GM12891 (cell line): ENCODE results near the gene MCOLN2. TPM values are rescaled to one million over a fixed set of nuclear protein-coding genes. Genes with fewer than 3 reads are reported as not detected.
A peak's percentile ranks its signal among the peaks of the same experiment; 100 is the strongest.

Experiments used
- DNase-seq: peaks from one replicate; pipeline ENCODE4 v3.0.0; 2011; ENCODE audit warnings: low spot score; ENCODE audit not compliant: insufficient read length
- FAIRE-seq: peaks from 2 replicates; lab custom pipeline; 2011; peaks lifted over from hg19 to GRCh38; lab: Jason Lieb, UNC
- PAX5 ChIP-seq: IDR thresholded peaks from 2 replicates; pipeline ENCODE4 v1.6.1; 2011; ENCODE audit warnings: low read length, moderate library complexity, mild to moderate bottlenecking; ENCODE audit not compliant: insufficient read depth, severe bottlenecking
- POLR2A ChIP-seq: IDR thresholded peaks from 2 replicates; pipeline ENCODE4 v1.6.1; 2011; ENCODE audit warnings: low read depth, low read length, control low read depth
- POLR2AphosphoS5 ChIP-seq: IDR thresholded peaks from 2 replicates; pipeline ENCODE4 v1.6.1; 2011; ENCODE audit warnings: low read depth, low read length, control low read depth
- POU2F2 ChIP-seq: IDR thresholded peaks from 2 replicates; pipeline ENCODE4 v1.6.1; 2011; ENCODE audit warnings: low read depth, mild to moderate bottlenecking, control low read depth, low read length, moderate library complexity
- SPI1 ChIP-seq: IDR thresholded peaks from 2 replicates; pipeline ENCODE4 v1.6.1; 2011; ENCODE audit warnings: low read depth, low read length, control low read depth
- TAF1 ChIP-seq: IDR thresholded peaks from 2 replicates; pipeline ENCODE4 v1.6.1; 2011; ENCODE audit warnings: low read depth, low read length, control low read depth
- polyA plus RNA-seq: library from polyadenylated mRNA; unstranded; fragments of >200 nt; gene quantifications from one replicate; pipeline ENCODE4 v1.2.1, GENCODE V29; 2012; ENCODE audit warnings: low read depth, missing spikeins, inconsistent platforms; ENCODE audit not compliant: missing spikeins

Gene MCOLN2
- 59.0 TPM for polyA plus RNA-seq

GRCh38 chr1:84996846-84997666, at the start of gene MCOLN2:
Gene MCOLN2, minus strand, starts transcription at chr1:84997113. Its CDS starts 241 bp downstream, at chr1:84996872.
- DNase-seq, result peak; percentile 64
- TF ChIP-seq POLR2A, result 0 out of 2 replicates have a peak, but pooled peaks have one; percentile 43
- TF ChIP-seq PAX5, result peak; percentile 28
- TF ChIP-seq POLR2AphosphoS5, result peak; percentile 73
- peak; percentile 61 for TF ChIP-seq TAF1
- 0 out of 2 replicates have a peak, but pooled peaks have one; percentile 20 for TF ChIP-seq POU2F2
- no peak for TF ChIP-seq SPI1
- FAIRE-seq, result peak; percentile 79

GRCh38 chr1:85042413-85042812, 45.5 kb upstream of the MCOLN2 start:
- no peak for DNase-seq
- FAIRE-seq, result no peak
- TF ChIP-seq SPI1 (no peak), POU2F2 (no peak), PAX5 (no peak), POLR2AphosphoS5 (no peak), POLR2A (no peak), TAF1 (no peak)

- FAIRE-seq (no peak), DNase-seq (no peak)
- TF ChIP-seq POU2F2 (no peak), POLR2A (no peak), SPI1 (no peak), POLR2AphosphoS5 (no peak), PAX5 (no peak), TAF1 (no peak)
Observed at GRCh38 chr1:85041793-85042192, 44.9 kb upstream of the MCOLN2 start.

GRCh38 chr1:85033221-85033620, 36.3 kb upstream of the MCOLN2 start:
- no peak for TF ChIP-seq POU2F2
- TF ChIP-seq SPI1, result no peak
- TF ChIP-seq PAX5, result no peak
- no peak for TF ChIP-seq POLR2AphosphoS5
- no peak for TF ChIP-seq TAF1
- no peak for TF ChIP-seq POLR2A
- FAIRE-seq (no peak), DNase-seq (no peak)

GRCh38 chr1:85030536-85030935, 33.6 kb upstream of the MCOLN2 start:
- FAIRE-seq (no peak), DNase-seq (no peak)
- TF ChIP-seq PAX5 (no peak), POU2F2 (no peak), TAF1 (no peak), POLR2A (no peak), SPI1 (no peak), POLR2AphosphoS5 (no peak)

- DNase-seq, result no peak
- no peak for TF ChIP-seq POLR2A
- no peak for TF ChIP-seq SPI1
- TF ChIP-seq TAF1, result no peak
- TF ChIP-seq POLR2AphosphoS5, result no peak
- no peak for TF ChIP-seq POU2F2
- TF ChIP-seq PAX5, result no peak
- no peak for FAIRE-seq
Observed at GRCh38 chr1:85028151-85028550, 31.2 kb upstream of the MCOLN2 start.

GRCh38 chr1:85027242-85027983, 30.5 kb upstream of the MCOLN2 start:
- DNase-seq, result no peak
- peak; percentile 9 for FAIRE-seq
- TF ChIP-seq SPI1 (no peak), POU2F2 (no peak), TAF1 (no peak), POLR2A (no peak), POLR2AphosphoS5 (no peak), PAX5 (no peak)

- DNase-seq (no peak), FAIRE-seq (no peak)
- TF ChIP-seq POU2F2 (no peak), POLR2A (no peak), POLR2AphosphoS5 (no peak), PAX5 (no peak), SPI1 (no peak), TAF1 (no peak)
Observed at GRCh38 chr1:85025940-85026339, 29.0 kb upstream of the MCOLN2 start.

GRCh38 chr1:85024736-85025135, 27.8 kb upstream of the MCOLN2 start:
- no peak for FAIRE-seq
- no peak for DNase-seq
- TF ChIP-seq POLR2A (no peak), PAX5 (no peak), SPI1 (no peak), POU2F2 (no peak), POLR2AphosphoS5 (no peak), TAF1 (no peak)
